SW480 (cell line): ENCODE results near the gene TESMIN.

Experiments used
- DNase-seq: peaks from one replicate; pipeline ENCODE4 v3.0.0-alpha.2; 2016; ENCODE audit warnings: low spot score

Gene TESMIN

GRCh38 chr11:68761801-68762200 lies 10.5 kb upstream of the TESMIN start:
- DNase-seq: no peak

GRCh38 chr11:68759991-68760390 lies 8.7 kb upstream of the TESMIN start:
- no peak for DNase-seq

GRCh38 chr11:68757711-68758110 lies 6.4 kb upstream of the TESMIN start:
- no peak for DNase-seq

- no peak for DNase-seq
These were observed 4.9 kb upstream of the TESMIN start for GRCh38 chr11:68756171-68756766.

GRCh38 chr11:68753300-68753699 lies 2.0 kb upstream of the TESMIN start:
- DNase-seq: no peak

- DNase-seq: no peak
These were observed 355 bp downstream of the TESMIN start for GRCh38 chr11:68751004-68751325.

GRCh38 chr11:68750195-68751003 lies 921 bp downstream of the TESMIN start:
- no peak for DNase-seq

GRCh38 chr11:68749229-68750123 lies 1.8 kb downstream of the TESMIN start:
- no peak for DNase-seq

GRCh38 chr11:68748061-68748460 lies 3.3 kb downstream of the TESMIN start:
- no peak for DNase-seq

- no peak for DNase-seq
These were observed 7.8 kb downstream of the TESMIN start for GRCh38 chr11:68743539-68743938.

GRCh38 chr11:68741463-68741862 lies 9.9 kb downstream of the TESMIN start:
- peak; percentile 73 for DNase-seq

GRCh38 chr11:68735646-68736045 lies 15.7 kb downstream of the TESMIN start:
- no peak for DNase-seq

- DNase-seq: no peak
These were observed 16.2 kb downstream of the TESMIN start for GRCh38 chr11:68735125-68735524.

- no peak for DNase-seq
These were observed 17.2 kb downstream of the TESMIN start for GRCh38 chr11:68734111-68734510.

GRCh38 chr11:68727783-68728182 lies 23.5 kb downstream of the TESMIN start:
- DNase-seq: peak; percentile 56

- peak; percentile 9 for DNase-seq
These were observed 27.0 kb downstream of the TESMIN start for GRCh38 chr11:68724293-68724692.

GRCh38 chr11:68722143-68722542 lies 29.2 kb downstream of the TESMIN start:
- no peak for DNase-seq

- no peak for DNase-seq
These were observed 30.2 kb downstream of the TESMIN start for GRCh38 chr11:68721075-68721474.

GRCh38 chr11:68715456-68716122 lies 35.7 kb downstream of the TESMIN start:
- DNase-seq: no peak

- no peak for DNase-seq
These were observed 37.1 kb downstream of the TESMIN start for GRCh38 chr11:68714060-68714856.

- no peak for DNase-seq
These were observed 40.2 kb downstream of the TESMIN start for GRCh38 chr11:68711114-68711513.
